Measurements from ENCODE around the gene ACSF2.
"Not testable (repeated sequence)": the region's sequence is repeated elsewhere in the genome, so short reads cannot be mapped to it uniquely, and the experiment has no call there.

ACSF2 gene

DNA sequence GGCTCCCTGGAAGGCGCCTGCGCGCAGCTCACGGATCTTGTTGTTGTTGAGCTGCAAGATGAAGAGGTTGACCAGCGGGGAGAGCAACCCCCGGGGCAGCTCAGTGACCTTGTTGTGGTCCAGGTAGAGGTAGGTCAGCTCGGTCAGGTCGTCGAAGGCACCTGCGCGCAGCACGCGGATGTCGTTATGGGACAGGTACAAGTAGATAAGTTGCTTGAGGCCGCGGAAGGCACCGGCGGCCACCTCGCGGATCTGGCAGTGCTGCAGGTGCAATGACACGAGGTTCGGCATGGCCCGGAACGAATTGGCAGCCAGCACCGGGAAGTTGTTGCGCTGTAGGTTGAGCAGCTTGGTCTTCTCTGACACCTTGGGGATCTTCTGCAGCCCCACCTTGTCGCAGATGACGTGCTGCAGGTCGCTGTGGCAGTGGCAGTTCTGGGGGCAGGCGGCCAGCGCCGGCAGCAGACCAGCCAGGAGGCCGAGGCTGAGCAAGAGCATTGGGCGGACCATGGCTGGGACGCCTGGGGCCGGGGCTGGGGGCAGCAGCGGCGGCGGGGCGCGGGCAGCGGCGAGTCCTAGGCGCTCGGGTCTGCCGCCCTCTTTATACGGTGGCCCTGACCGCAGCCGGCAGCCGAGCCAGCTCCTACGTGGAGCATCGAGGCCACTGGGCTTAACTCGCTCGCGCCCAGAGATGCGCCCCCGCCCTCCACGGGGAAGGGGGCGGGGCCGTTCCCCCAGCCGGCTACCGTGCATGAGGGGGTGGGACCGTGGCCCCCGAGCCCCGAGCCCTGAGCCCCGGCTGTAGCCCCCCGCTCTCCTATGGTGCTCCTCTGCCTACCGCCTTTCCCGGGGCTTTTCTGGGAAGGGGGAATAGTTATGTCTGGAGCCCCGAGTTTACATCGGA is 42.5 kb downstream of the ACSF2 start, which contains the start of gene CHAD:
TSS of gene CHAD (minus strand) at position 577 of the 904 bp plus-strand sequence. CDS start at position 510, 67 bp downstream.
- TF ChIP-seq POLR2A (IDR thresholded peaks at IDR 0.05; ENCODE audit: low read depth, low read length): no peak
- no peak for TF ChIP-seq TAF1 (IDR thresholded peaks at IDR 0.05; ENCODE audit: borderline replicate concordance, low read depth, low read length)
- no peak for TF ChIP-seq POLR2AphosphoS5 (IDR thresholded peaks at IDR 0.05; ENCODE audit: low read depth, low read length)
- no peak for FAIRE-seq
- no peak for DNase-seq (ENCODE audit: insufficient read length)

DNA sequence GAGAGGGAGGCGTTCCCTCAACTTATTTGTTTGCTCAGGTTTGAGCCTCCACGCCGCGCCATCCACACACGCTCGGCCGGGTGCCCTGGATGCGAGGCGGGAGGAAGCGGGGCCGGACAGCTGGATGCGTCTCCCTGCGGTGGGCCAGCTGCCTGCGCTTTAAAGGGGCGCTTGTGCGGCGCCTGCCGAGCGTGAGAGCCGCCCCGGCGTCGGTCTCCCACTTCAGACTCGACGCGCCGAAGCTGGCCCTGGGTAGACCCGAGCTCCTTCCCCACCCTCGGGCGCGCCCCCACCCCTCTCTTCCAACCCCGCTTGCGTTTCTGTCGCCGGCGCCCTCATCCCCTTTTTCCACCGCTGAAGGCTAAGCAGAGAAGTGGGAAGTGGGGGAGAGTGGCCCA is 43.2 kb downstream of the ACSF2 start:
- TF ChIP-seq POLR2A (IDR thresholded peaks at IDR 0.05; ENCODE audit: low read depth, low read length) (no peak), POLR2AphosphoS5 (IDR thresholded peaks at IDR 0.05; ENCODE audit: low read depth, low read length) (no peak), TAF1 (IDR thresholded peaks at IDR 0.05; ENCODE audit: borderline replicate concordance, low read depth, low read length) (no peak)
- DNase-seq (ENCODE audit: insufficient read length) (no peak), FAIRE-seq (no peak)

DNA sequence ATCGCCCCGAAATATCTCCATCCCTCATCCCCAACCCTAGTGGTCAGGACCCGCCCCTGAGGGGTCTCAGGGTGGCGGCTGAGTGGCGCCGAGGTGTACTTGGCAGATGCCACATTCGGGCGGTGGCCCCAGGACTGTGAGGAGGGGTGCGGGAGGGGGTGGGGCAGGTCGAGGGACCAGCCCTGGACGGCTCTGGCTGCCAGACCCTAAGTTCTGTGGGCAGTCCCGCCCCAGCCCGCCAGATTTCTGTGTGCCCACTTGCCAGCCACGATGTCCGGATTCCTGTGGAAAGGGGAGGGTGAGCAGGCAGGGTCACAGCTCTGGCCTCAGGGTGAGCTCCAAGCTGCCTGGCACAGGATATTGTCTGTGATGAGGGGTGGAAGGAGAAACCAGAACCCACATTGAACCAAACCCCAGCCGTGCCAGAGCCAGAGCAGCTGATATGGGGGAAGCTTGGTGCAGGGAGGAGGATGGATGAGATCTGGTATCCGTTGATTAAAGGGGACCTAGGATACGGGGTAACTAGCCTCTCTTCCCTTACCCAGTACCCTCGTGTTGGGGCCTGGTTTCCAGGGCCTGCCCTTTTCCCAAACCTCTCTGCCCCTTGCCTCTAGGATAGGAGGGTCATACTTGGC is 43.8 kb downstream of the ACSF2 start:
- FAIRE-seq (no peak), DNase-seq (ENCODE audit: insufficient read length) (no peak)
- TF ChIP-seq TAF1 (IDR thresholded peaks at IDR 0.05; ENCODE audit: borderline replicate concordance, low read depth, low read length): no peak
- no peak for TF ChIP-seq POLR2AphosphoS5 (IDR thresholded peaks at IDR 0.05; ENCODE audit: low read depth, low read length)
- TF ChIP-seq POLR2A (IDR thresholded peaks at IDR 0.05; ENCODE audit: low read depth, low read length): no peak

DNA sequence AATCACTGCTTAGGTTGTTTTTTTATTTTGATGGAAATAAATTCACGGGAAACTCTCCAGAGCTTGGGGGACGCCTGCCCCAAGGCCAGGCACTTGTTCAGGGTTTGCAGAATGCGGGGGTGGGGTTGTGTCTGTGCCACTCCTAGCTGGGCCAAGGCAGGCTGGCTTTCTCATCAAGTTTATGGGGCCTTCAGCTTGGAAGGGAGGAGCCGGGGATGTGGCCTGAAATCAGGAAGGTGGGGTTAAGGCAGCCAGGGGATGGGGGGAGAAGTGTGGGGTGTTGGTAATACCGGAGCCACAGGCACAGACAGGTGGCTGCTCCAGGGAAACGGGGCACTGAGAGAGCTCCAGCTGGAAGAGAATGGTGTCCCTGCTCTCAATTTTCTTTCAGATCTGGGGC is 44.4 kb downstream of the ACSF2 start:
- no peak for TF ChIP-seq POLR2A (IDR thresholded peaks at IDR 0.05; ENCODE audit: low read depth, low read length)
- no peak for TF ChIP-seq TAF1 (IDR thresholded peaks at IDR 0.05; ENCODE audit: borderline replicate concordance, low read depth, low read length)
- FAIRE-seq (no peak), DNase-seq (ENCODE audit: insufficient read length) (no peak)

DNA sequence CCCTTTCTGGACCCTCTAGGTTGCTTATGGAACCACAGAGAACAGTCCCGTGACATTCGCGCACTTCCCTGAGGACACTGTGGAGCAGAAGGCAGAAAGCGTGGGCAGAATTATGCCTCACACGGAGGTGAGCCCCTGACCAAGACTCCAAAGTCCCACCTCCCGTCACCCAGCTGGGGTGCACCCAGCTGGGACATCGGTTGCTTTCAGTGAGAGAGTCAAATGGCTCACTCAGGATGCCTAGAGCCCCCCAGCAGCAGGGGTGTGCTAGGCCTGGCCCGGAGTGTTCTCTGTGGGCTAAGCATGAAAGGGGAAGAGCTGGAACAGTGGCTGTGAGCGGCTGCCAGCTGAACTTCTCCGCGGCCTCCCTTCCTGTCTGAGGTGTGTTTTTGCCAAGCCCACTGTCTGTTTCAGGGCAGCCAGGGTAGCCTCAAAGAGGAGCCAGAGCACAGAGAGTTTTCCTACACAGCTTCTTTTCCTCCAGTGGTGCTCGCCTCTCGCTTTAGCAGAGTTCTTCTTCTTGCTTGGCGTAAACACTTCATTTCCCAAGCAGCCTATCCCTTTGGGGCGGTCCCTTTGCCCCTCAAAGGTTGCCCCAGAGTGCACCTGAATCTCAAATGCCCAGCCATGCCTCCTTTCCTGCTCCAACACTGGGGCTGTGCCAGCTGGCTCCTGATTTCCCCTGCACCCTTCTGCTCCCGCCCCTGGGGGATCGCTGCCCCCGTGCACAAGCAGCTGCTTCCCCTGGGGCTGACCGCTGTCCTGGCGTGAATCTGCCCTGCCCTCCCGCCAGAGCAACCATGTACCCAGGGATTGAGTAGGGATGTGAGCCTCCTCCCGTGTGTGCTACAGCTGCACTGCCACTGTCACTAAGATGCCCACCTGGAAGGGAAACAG is 45.2 kb downstream of the ACSF2 start:
- no peak for FAIRE-seq

DNA sequence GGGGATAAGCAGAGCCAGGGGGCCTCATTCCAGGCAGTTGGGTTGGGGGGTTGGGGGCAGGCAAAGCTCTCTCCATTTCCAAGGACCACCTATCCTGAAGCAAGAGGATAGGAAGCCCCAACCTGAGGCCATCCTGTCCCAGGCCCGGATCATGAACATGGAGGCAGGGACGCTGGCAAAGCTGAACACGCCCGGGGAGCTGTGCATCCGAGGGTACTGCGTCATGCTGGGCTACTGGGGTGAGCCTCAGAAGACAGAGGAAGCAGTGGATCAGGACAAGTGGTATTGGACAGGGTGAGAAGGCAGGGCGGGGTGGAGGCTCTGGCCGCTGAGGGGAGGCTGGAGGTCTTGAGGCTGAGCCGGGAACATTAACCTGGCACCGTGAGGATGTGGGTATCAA is 46.3 kb downstream of the ACSF2 start:
- no peak for DNase-seq (ENCODE audit: insufficient read length)
- FAIRE-seq: no peak
- TF ChIP-seq POLR2A (IDR thresholded peaks at IDR 0.05; ENCODE audit: low read depth, low read length): no peak

More for the DNA sequence above, 45.2 kb downstream of the ACSF2 start:
- DNase-seq (ENCODE audit: insufficient read length): no peak
- no peak for TF ChIP-seq TAF1 (IDR thresholded peaks at IDR 0.05; ENCODE audit: borderline replicate concordance, low read depth, low read length)
- no peak for TF ChIP-seq POLR2A (IDR thresholded peaks at IDR 0.05; ENCODE audit: low read depth, low read length)
- TF ChIP-seq POLR2AphosphoS5 (IDR thresholded peaks at IDR 0.05; ENCODE audit: low read depth, low read length): no peak

DNA sequence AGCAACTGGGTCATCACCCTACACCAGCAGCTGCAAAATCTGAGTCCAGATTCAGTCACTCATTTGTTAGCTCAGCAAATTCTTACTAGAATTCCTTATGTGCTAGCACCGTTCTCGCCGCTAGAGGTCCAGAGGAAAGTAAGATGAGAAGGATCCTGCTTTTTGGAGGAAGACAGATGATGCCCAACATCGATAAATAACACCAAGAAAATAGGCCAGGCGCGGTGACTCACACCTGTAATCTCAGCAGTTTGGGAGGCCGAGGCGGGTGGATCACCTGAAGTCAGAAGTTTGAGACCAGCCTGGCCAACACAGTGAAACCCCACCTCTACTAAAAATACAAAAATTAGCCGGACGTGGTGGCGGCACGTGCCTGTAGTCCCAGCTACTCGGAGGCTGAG is 46.7 kb downstream of the ACSF2 start:
- DNase-seq (ENCODE audit: insufficient read length); FAIRE-seq: not testable (repeated sequence)

DNA sequence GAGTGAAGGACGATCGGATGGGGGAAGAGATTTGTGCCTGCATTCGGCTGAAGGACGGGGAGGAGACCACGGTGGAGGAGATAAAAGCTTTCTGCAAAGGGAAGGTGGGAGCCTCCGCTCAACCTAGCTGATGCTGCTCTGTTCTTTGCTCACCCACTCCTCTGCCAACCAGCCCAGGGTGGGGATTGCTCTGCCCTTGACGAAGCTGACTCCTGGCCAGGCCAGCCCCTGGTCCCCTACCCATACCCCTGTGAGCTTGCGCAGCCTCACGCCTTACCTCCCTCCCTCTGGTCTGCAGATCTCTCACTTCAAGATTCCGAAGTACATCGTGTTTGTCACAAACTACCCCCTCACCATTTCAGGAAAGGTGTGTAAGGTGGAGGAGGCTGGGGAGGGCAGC is 47.9 kb downstream of the ACSF2 start:
- DNase-seq (ENCODE audit: insufficient read length) (no peak), FAIRE-seq (no peak)
- TF ChIP-seq TAF1 (IDR thresholded peaks at IDR 0.05; ENCODE audit: borderline replicate concordance, low read depth, low read length) (no peak), POLR2AphosphoS5 (IDR thresholded peaks at IDR 0.05; ENCODE audit: low read depth, low read length) (no peak), POLR2A (IDR thresholded peaks at IDR 0.05; ENCODE audit: low read depth, low read length) (no peak)

GRCh38 chr17:50474523-50474922 is 48.5 kb downstream of the ACSF2 start:
- DNase-seq (ENCODE audit: insufficient read length): no peak
- TF ChIP-seq POLR2AphosphoS5 (IDR thresholded peaks at IDR 0.05; ENCODE audit: low read depth, low read length) (no peak), POLR2A (IDR thresholded peaks at IDR 0.05; ENCODE audit: low read depth, low read length) (no peak), TAF1 (IDR thresholded peaks at IDR 0.05; ENCODE audit: borderline replicate concordance, low read depth, low read length) (no peak)
- FAIRE-seq: no peak

DNA sequence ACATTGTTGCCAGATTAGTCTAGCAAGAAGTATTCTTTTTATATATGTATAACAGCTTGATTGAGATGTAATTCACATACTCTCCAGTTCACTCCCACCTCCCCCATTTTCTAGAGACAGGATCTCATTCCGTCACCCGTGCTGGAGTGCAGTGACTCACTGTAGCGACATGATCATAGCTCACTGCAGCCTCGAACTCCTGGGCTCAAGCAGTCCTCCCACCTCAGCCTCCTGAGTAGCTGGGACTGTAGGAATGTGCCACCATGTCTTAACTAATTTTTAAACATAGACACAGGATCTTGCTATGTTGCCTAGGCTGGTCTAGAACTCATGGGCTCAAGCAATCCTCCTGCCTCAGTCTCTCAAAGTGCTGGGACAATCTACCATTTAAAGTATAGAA is 49.3 kb downstream of the ACSF2 start:
- FAIRE-seq (no peak), DNase-seq (ENCODE audit: insufficient read length) (no peak)
- no peak for TF ChIP-seq TAF1 (IDR thresholded peaks at IDR 0.05; ENCODE audit: borderline replicate concordance, low read depth, low read length)
- TF ChIP-seq POLR2AphosphoS5 (IDR thresholded peaks at IDR 0.05; ENCODE audit: low read depth, low read length): no peak
- TF ChIP-seq POLR2A (IDR thresholded peaks at IDR 0.05; ENCODE audit: low read depth, low read length): no peak

- DNase-seq (ENCODE audit: insufficient read length); FAIRE-seq: not testable (repeated sequence)
These were observed 49.9 kb downstream of the ACSF2 start for GRCh38 chr17:50475775-50476544.

Data from GM12892 (cell line).